HG02870 (cell line): ENCODE data around the gene ABR.
"Not testable (repeated sequence)": the region's sequence is repeated elsewhere in the genome, so short reads cannot be mapped to it uniquely, and the experiment has no call there.

Experiments
- ATAC-seq: cut with Tn5 transposase; IDR thresholded peaks from one replicate; pipeline ENCODE4 v1.9.1; 2021; ENCODE audit warnings: mild to moderate bottlenecking, moderate library complexity; ENCODE audit not compliant: unreplicated experiment

ABR gene

GRCh38 chr17:1202291-1202690 lies 22.5 kb upstream of the ABR start:
- ATAC-seq: no peak

DNA sequence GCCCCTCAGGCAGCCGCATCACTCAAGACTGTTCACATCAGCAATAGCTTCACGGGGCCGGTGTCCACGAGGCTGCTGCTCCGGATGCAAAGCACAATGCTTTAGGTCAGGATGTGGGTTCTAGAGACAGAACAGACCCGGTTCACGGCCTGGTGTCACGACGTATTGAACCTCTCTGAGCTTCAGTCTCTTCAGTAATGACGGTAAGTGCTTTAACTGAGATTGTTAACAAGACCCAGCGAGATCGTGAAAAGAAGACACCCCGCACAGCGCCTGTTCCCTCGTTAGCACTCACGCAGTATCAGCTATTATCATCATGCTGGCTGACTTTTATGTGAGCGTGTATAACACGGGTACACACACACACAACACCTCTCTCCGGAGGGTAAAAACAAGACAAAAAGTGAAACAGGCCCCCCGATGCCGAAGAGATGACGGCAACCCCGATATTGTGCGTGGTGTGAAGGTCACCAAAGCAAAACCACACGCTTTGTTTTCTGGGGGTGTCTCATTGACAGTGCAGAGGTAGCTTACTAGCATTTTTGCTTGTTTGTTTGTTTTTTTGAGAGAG lies 21.4 kb upstream of the ABR start:
- ATAC-seq: no peak

DNA sequence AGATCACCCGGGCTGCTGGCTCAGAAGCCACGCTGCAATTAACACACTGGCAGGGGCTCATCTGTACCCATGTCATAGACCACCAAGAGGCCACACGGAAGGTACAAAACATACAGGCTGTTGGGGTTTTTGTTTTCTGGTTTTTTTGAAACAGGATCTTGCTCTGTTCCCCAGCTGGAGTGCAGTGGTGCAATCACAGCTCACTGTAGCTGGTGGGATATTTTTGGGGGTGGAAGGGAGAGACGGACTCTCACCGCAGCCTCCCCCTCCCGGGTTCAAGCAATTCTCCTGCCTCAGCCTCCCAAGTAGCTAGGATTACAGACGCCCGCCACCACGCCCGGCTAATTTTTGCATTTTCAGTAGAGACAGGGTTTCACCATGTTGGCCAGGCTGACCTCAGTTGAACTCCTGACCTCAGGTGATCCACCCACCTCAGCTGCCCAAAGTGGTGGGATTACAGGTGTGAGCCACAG lies 19.5 kb upstream of the ABR start:
- not testable (repeated sequence) for ATAC-seq

DNA sequence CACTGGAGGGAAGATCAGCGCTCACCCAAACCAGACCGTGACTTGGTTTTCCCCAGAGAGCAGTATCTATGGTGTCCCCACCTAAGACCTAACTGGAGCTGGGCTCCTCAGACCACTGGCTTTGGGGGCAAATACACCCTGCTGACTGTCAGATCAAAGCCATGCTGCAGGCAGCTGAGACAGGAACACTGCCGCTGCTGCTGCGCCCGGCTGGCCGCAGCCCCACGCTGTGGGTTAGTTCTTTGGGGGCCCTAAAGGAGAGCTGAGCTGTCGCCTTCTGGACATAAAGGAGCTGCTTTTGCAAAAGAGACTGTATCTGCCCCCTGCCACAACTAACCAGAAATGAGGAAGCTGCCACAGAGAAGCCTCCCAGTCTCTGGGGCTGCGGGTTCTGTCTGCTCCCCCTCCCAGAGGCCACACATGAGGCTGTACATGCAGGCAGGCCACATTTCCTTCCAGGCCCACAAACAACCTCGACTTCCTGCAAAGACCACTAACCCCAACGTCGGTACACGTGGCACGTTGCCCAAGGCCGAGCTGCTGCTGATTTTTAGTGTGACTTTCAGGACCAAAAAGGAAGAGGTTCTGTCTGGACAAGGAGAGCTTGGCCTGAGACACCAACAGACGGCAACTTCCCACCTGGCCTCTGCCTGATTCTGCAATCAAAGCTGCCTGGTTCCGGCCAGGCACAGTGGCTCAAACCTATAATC lies 18.2 kb upstream of the ABR start:
- ATAC-seq: peak; percentile 61

GRCh38 chr17:1197379-1197778 lies 17.6 kb upstream of the ABR start:
- no peak for ATAC-seq

GRCh38 chr17:1196946-1197345 lies 17.2 kb upstream of the ABR start:
- ATAC-seq: no peak

DNA sequence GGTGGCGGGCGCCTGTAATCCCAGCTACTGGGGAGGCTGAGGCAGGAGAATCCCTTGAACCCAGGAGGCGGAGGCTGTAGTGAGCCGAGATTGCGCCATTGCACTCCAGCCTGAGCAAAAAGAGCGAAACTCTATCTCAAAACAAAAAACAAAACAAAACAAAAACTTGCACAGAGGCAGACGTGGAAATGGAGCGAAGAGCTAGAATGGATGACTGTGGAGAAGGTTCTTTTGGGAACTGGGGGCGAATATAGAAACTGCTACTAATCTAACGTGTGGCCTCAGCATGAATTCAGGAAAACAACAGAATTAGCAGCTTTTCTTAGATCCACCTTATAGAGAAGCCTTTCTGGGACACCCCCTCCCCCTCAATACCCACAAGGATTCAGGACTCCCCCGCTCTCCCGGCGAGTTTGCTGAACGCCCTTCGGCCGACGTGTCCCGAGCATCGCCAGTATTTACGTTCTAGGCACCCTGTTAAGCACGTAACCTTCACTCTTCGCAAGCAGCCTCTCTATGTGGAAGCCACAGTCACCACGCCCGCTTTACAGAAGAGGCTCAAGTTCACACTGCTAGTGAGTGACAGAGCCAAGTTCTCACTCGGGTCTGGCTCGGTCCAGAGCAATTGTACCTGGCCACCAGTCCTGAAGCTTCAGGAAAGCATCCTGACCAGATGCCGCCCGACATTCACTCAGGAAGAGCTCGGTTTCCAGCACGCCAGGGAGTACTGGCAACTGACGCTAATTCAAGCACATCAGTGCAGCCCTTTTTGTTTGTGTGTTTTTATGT lies 13.3 kb upstream of the ABR start:
- ATAC-seq: no peak

- ATAC-seq: no peak
Measured at GRCh38 chr17:1190751-1191331, 11.1 kb upstream of the ABR start.

GRCh38 chr17:1188812-1189504 lies 9.2 kb upstream of the ABR start:
- ATAC-seq: no peak

DNA sequence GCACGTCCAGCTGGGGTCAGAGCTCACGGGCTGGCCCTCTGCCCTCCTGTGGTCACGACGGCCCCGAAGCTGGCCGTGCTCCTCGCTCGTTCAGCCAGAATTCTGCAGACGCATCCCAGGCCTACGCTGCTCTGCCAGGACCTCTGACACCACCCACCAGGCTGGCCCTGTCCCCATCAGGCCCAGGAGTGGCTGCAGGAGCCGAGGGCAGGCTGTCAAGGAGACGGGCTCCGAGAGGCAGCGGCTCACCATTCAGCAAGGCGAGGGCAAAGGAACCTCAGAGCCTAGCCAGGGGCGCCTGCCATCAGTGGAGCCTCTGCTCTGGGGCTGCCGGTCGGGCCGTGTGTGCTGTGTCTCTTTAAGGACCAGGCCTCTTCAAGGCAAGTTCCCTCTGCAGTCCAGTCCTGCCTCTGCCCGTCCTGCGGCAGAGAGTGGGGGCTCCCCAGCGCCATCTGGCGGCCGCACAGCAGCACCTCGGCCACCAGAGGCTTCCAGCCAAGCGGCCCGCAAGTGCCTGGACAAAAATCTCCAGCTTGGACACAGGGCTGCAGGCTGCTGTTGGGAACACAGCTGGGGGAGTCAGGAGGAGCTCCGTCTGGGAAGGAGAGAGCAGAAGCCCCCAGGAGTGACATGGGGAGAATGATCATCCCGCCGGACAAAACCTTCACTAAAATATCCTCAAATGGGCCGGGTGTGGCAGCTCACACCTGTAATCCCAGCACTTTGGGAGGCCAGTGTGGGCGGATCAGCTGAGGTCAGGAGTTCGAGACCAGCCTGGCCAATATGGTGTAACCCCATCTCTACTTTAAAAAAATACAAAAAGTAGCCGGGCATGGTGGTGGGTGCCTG lies 7.4 kb upstream of the ABR start:
- ATAC-seq: no peak

GRCh38 chr17:1186214-1186820 lies 6.5 kb upstream of the ABR start:
- ATAC-seq: no peak

DNA sequence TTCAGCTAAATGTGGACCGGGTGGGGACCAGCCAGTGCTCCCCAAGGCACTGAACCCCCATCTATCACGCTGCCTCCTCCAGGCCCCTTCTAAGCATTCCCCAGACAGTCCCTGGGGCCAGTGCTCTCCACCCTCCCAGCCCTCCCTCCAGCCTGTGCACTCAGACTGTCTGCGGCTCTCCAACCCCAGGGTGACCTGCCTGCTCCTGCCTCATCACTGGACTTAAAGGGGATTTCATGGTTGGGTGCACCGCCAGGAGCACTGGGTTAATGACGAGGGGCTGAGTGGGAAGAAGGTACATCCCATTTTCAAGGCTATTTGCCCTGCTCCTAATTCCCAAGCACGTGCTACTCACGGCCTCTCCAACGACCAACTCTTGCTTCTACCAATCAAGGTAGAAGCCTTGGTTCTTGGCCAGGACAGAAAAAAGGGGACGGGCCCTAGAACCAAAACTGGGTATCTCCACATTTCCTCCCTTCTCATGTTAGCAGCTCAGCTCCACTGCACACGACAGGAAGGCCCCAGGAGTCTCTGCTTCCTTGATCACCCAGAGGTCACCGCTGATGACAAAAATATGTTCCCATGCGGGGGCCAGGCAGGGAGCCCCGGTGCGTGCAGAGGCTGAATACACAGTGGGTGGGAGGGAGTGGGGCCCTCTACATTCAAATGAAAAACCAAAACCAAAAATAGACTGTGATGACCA lies 3.5 kb upstream of the ABR start:
- no peak for ATAC-seq

DNA sequence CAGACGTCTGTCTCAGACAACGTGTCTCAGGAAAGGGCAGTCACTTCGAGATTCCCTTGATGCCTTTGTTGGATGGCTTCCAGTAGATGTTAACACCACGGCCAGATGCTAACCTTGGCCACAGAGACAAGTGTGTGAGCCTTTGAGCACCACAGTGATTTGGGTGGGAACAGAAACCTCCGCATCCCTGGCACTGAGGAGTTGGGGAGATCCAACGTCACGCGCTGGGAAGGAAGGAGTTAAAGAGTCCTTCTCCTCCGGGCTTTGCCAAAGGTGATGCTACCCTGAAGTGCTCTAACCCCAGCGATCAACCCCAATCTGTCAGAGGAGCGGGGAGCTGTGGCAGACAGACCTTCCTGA lies 3.0 kb upstream of the ABR start:
- ATAC-seq: no peak

GRCh38 chr17:1181753-1182137 lies 2.0 kb upstream of the ABR start:
- peak; percentile 21 for ATAC-seq

DNA sequence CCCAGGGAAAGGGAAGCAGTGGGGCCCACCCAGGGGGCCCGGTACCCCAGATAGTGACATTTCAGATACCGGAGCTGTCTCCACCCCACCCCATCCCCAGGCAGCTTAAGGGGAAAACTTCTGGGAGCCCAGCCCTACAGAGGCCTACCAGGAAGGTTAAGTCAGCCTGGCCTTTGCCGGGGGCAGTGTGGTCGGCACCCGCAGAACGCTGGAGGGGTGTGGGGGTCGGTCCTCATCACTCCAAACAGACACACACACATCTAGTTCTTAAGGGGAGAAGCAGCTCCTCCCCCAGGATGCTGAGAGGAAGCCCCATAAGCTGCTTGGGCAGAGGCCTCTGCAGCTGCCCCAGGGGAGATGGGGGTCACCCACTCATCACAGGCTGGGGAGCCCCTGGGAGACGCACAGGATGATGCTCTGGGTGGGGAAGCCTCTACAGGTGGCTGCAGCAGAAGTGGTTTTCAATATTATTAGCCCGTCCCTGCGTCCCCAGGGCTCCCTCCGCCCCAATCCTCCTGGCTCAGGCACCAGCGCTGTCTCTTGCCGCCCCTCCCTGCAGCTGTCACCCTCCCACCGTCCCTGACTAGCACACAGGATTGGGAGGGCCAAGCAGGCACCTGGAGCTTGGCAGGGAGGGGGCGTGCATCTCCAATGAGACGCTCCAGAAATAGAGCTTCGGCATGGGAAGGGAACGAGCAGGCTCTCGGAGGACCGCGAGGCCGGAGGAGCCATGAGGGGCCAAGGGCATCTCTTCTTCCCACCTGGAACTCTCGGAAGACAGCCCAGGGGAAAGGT lies 1.4 kb upstream of the ABR start:
- peak; percentile 33 for ATAC-seq

DNA sequence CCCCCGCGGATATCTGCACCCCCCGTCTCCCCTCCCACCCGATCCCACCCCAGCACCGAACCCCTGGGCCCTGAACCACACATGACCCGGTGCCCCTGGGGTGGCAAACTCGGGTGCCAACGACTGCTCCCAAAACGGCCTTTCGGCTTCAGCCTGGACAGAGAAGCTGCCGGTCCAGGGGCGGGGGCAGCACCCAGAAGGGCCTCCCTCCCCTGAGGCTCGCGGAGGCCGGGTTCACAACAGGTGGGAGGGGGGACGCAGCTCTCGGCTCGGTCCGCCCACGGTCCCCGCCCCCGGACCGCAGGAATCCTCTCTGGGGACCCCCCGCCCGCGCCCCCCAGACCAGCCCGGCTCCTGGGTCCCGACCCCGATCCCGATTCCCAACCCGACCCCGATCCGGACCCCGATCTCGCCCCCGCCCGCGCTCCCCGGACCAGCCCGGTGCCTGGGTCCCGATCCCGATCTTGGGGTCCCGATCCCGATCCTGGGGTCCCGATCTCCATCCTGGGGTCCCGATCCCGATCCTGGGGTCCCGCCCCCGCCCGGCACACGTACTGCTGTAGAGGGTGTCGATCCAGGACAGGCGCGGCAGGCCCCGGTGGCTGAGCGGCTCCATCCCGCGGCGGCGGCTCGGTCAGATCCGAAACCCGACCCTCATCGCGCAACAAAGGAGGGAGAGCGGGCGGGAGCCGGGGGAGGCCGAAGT lies 516 bp downstream of the ABR start:
- no peak for ATAC-seq

DNA sequence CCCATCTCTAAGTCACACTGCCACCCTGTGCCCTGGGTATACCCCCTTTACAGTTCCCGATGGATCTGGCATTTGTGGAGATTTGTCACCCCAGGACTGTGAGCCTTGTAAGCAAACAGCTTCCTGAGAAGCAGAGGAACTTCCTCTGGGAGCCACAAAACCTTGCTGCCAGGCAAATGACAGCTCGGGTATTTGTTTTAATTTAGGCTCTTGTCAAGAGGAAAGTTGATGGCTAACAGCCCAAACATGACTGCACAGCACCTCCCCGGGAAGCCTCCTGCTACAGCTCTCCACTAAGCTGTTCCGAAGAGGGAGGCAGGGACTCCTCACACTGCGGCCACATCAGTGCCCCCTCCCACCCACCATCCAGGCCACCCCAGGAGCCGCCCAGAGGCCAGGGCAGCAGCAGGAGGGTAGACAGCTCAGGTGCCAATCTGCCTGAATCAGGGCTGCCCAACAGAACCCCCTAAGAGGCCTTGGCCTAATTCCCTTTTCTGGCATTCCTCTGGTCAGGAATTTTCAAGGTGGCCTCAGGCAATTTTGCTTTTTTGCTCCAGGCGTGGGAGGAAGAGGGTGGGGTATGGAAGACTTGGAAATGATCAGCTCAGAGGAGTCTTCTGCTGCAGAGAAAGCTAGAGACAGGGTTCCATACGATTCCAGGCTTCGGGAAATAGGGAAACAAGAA lies 2.6 kb downstream of the ABR start:
- no peak for ATAC-seq
